ENCODE results near the gene SETBP1.

Gene SETBP1

GRCh38 chr18:44959013-44959412, 278.3 kb downstream of the SETBP1 start:
- Histone ChIP-seq H3K9me2 (replicated peaks; ENCODE audit: control insufficient read depth, low read length) (no peaks in the 10 kb centered on the region), H3K79me2 (ENCODE audit: control insufficient read depth, low read length) (no peaks in the 10 kb centered on the region), H3K4me3 (ENCODE audit: low read length) (no peak overlapping the region), H3K4me1 (ENCODE audit: control insufficient read depth, low read length) (no peaks in the 10 kb centered on the region), H3K36me3 (ENCODE audit: control insufficient read depth, low read length) (no peaks in the 10 kb centered on the region), H3F3A (ENCODE audit: control insufficient read depth, insufficient read depth) (no peaks in the 10 kb centered on the region), H3K27ac (ENCODE audit: low read depth, low read length) (no peak overlapping the region), H3K27me3 (ENCODE audit: control insufficient read depth, low read length) (no peaks in the 10 kb centered on the region), H4K20me1 (ENCODE audit: control insufficient read depth, insufficient read depth, low read depth, low read length) (no peaks in the 10 kb centered on the region), H3K9me3 (ENCODE audit: control insufficient read depth, insufficient read depth, low read length) (no peaks in the 10 kb centered on the region), H3K4me2 (ENCODE audit: low read length) (no peak overlapping the region)
- TF ChIP-seq CTCF (IDR thresholded peaks at IDR 0.05; ENCODE audit: low read depth, low read length, poor library complexity, severe bottlenecking): no peak
- no peak for TF ChIP-seq EZH2phosphoT487 (IDR thresholded peaks at IDR 0.05; ENCODE audit: borderline replicate concordance, low read length)

GRCh38 chr18:44960580-44960979, 279.9 kb downstream of the SETBP1 start:
- no peaks in the 10 kb centered on the region for H3F3A ChIP-seq (ENCODE audit: control insufficient read depth, insufficient read depth)
- H3K9me2 ChIP-seq (replicated peaks; ENCODE audit: control insufficient read depth, low read length): no peaks in the 10 kb centered on the region
- no peaks in the 10 kb centered on the region for H3K9me3 ChIP-seq (ENCODE audit: control insufficient read depth, insufficient read depth, low read length)
- no peaks in the 10 kb centered on the region for H3K4me1 ChIP-seq (ENCODE audit: control insufficient read depth, low read length)
- no peak for TF ChIP-seq EZH2phosphoT487 (IDR thresholded peaks at IDR 0.05; ENCODE audit: borderline replicate concordance, low read length)
- TF ChIP-seq CTCF (IDR thresholded peaks at IDR 0.05; ENCODE audit: low read depth, low read length, poor library complexity, severe bottlenecking): no peak
- H3K27ac ChIP-seq (ENCODE audit: low read depth, low read length): no peak overlapping the region
- no peaks in the 10 kb centered on the region for H4K20me1 ChIP-seq (ENCODE audit: control insufficient read depth, insufficient read depth, low read depth, low read length)
- no peaks in the 10 kb centered on the region for H3K79me2 ChIP-seq (ENCODE audit: control insufficient read depth, low read length)
- H3K27me3 ChIP-seq (ENCODE audit: control insufficient read depth, low read length): no peaks in the 10 kb centered on the region
- H3K36me3 ChIP-seq (ENCODE audit: control insufficient read depth, low read length): no peaks in the 10 kb centered on the region
- H3K4me2 ChIP-seq (ENCODE audit: low read length): no peak overlapping the region
- H3K4me3 ChIP-seq (ENCODE audit: low read length): no peak overlapping the region

GRCh38 chr18:44961288-44961995, 280.8 kb downstream of the SETBP1 start:
- H3K9me3 ChIP-seq (ENCODE audit: control insufficient read depth, insufficient read depth, low read length): no peaks in the 10 kb centered on the region
- no peaks in the 10 kb centered on the region for H3K9me2 ChIP-seq (replicated peaks; ENCODE audit: control insufficient read depth, low read length)
- TF ChIP-seq EZH2phosphoT487 (IDR thresholded peaks at IDR 0.05; ENCODE audit: borderline replicate concordance, low read length) (no peak), CTCF (IDR thresholded peaks at IDR 0.05; ENCODE audit: low read depth, low read length, poor library complexity, severe bottlenecking) (no peak)
- no peaks in the 10 kb centered on the region for H3K27me3 ChIP-seq (ENCODE audit: control insufficient read depth, low read length)
- H4K20me1 ChIP-seq (ENCODE audit: control insufficient read depth, insufficient read depth, low read depth, low read length): no peaks in the 10 kb centered on the region
- H3K4me1 ChIP-seq (ENCODE audit: control insufficient read depth, low read length): no peaks in the 10 kb centered on the region
- H3K36me3 ChIP-seq (ENCODE audit: control insufficient read depth, low read length): no peaks in the 10 kb centered on the region
- no peak overlapping the region for H3K4me3 ChIP-seq (ENCODE audit: low read length)
- no peaks in the 10 kb centered on the region for H3K79me2 ChIP-seq (ENCODE audit: control insufficient read depth, low read length)
- no peaks in the 10 kb centered on the region for H3F3A ChIP-seq (ENCODE audit: control insufficient read depth, insufficient read depth)
- no peak overlapping the region for H3K27ac ChIP-seq (ENCODE audit: low read depth, low read length)
- H3K4me2 ChIP-seq (ENCODE audit: low read length): no peak overlapping the region
